ENCODE results near the gene IYD.

The IYD gene

GRCh38 chr6:150409576-150410066, 40.8 kb downstream of the IYD start:
- DNase-seq (ENCODE audit: low read depth), result no peak
- H3K4me3 ChIP-seq (ENCODE audit: low read length), result no peak overlapping the region
- TF ChIP-seq CTCF (conservative IDR thresholded peaks at IDR 0.05; ENCODE audit: low read depth, low read length), result no peak

- no peak for DNase-seq (ENCODE audit: low read depth)
- H3K4me3 ChIP-seq (ENCODE audit: low read length), result no peak overlapping the region
- TF ChIP-seq CTCF (conservative IDR thresholded peaks at IDR 0.05; ENCODE audit: low read depth, low read length), result no peak
These were observed 41.6 kb downstream of the IYD start for GRCh38 chr6:150410399-150410798.

GRCh38 chr6:150410906-150411305, 42.1 kb downstream of the IYD start:
- H3K4me3 ChIP-seq (ENCODE audit: low read length), result no peak overlapping the region
- DNase-seq (ENCODE audit: low read depth), result no peak
- no peak for TF ChIP-seq CTCF (conservative IDR thresholded peaks at IDR 0.05; ENCODE audit: low read depth, low read length)

GRCh38 chr6:150412221-150412620, 43.4 kb downstream of the IYD start:
- no peak overlapping the region for H3K4me3 ChIP-seq (ENCODE audit: low read length)
- DNase-seq (ENCODE audit: low read depth), result no peak
- TF ChIP-seq CTCF (conservative IDR thresholded peaks at IDR 0.05; ENCODE audit: low read depth, low read length), result no peak

GRCh38 chr6:150413198-150413597, 44.4 kb downstream of the IYD start:
- H3K4me3 ChIP-seq (ENCODE audit: low read length), result no peak overlapping the region
- no peak for TF ChIP-seq CTCF (conservative IDR thresholded peaks at IDR 0.05; ENCODE audit: low read depth, low read length)
- DNase-seq (ENCODE audit: low read depth), result no peak

GRCh38 chr6:150413781-150414281, 45.0 kb downstream of the IYD start:
- DNase-seq (ENCODE audit: low read depth), result peak; percentile 39
- TF ChIP-seq CTCF (conservative IDR thresholded peaks at IDR 0.05; ENCODE audit: low read depth, low read length), result no peak
- no peak overlapping the region for H3K4me3 ChIP-seq (ENCODE audit: low read length)

GRCh38 chr6:150416128-150416527, 47.3 kb downstream of the IYD start:
- no peak for TF ChIP-seq CTCF (conservative IDR thresholded peaks at IDR 0.05; ENCODE audit: low read depth, low read length)

More at GRCh38 chr6:150416128-150416527, 47.3 kb downstream of the IYD start:
- DNase-seq (ENCODE audit: low read depth), result no peak
- no peak overlapping the region for H3K4me3 ChIP-seq (ENCODE audit: low read length)
